T1000 (cell line): ENCODE data around the gene MYOCD.
A peak's percentile ranks its signal among the peaks of the same experiment; 100 is the strongest.

Experiments used
- DNase-seq: peaks from one replicate; lab custom pipeline; 2025; ENCODE audit warnings: mixed read lengths; lab: John Stamatoyannopoulos, UW

MYOCD gene

DNA sequence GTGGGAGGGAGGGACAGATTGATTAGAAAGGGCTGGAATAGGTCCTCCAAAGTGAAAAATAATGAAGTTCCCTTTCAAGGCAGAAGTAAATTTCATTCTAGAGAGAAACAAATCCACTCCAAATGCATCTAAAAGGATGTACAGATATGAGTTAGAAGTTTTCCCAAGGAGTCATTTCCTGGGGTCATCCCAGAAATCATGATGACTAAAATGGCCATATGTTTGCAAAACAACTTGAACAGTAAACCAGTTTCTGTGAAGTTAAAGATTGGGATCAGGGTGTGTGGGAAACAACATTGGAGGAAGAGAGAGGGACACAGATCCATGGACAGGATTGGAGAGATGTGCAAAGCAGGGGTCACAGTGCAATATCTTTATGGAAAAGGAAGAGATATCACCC lies 91.1 kb downstream of the MYOCD start:
- DNase-seq = no peak

DNA sequence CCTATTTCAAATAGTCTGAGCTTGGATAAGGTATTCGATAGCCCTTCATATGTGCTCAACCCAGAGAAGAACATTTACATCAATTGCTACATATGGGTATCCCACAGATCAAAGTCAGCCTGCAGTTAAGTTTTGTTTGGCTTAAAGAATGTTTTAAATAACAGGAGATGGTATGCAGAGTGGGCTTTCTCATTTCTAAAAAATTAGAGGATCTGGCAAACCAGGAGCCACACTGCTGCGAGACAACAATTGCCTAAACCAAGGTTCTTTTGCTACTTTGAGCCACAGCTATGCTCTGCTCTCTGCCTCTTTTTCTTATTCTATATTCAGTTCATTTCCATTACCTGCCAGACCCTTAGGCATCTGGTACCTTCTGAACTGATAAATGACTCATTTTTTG lies 93.4 kb downstream of the MYOCD start:
- no peak for DNase-seq

DNA sequence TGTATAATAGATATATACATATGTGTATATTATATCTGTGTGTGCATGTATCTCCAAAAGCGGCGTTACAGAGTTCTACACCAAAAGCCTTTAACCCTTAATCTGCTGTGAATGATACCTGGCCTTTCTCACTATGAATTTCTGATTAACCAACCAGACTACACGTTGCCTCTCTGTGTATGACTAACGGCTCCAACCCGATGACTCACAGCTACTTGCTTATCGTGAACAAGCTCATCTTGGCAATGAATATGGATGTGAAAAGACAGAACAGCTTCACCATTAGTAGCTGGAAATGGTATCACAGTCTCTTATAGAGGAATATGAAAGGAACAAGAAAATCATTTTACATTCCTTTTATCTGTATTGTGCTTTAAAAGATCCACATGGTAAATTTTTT lies 99.9 kb downstream of the MYOCD start:
- DNase-seq = peak; percentile 8

DNA sequence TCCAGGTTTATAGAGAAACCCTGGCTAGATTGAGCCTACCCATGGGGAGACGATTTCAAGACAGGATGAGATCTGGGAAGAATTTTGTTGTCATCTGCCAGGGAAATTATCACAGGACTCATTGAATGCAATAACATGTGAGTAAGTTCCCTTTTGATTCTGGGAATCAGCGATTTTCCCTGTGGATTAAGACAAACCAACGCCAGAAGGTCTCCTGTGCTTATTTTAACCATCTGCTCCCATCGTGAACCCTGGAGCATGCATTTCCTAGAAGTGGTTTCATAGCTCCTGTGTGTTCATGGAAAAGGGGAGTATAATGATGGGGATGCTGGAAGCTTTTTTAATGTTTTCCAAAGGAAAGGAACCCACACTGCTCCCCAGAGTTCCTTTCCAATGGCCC lies 102.6 kb downstream of the MYOCD start:
- no peak for DNase-seq

DNA sequence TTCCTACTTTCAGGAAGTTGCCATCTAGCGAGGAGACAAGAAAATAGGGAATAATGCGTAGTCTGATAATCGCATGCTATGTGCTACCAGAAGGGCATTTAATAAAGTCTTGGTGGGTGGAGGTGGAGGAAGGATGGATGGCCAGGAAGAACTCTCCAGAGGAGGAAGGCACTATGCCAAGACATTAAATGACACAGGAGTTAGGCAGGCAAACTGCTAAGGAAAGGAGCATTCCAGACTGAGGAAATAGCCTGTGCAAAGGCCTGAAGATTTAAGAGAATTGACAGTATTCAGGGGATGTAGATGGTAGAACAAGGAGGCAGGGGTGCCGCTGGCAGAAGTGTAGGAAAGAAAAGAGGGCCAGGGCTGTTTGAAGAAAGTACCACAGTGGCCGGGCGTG lies 104.3 kb downstream of the MYOCD start:
- no peak for DNase-seq

DNA sequence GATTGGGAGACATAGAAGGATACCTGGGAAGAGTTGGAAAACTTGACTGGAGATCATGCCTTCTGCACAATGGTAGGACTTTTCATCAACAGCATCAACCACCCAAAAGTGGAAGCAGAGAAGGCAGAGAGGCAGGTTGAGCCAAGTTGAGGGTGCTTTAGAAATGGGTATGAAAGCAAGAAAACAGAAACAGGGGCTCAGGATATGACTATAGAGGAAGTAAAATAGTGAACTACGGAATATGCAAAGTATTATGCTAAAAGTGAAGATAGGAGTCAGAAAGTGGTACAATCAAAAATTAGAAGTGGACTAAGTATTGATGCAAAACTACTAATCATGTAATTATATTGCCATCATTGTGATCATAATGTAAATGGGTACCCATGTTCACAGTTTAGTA lies 107.5 kb downstream of the MYOCD start:
- no peak for DNase-seq

DNA sequence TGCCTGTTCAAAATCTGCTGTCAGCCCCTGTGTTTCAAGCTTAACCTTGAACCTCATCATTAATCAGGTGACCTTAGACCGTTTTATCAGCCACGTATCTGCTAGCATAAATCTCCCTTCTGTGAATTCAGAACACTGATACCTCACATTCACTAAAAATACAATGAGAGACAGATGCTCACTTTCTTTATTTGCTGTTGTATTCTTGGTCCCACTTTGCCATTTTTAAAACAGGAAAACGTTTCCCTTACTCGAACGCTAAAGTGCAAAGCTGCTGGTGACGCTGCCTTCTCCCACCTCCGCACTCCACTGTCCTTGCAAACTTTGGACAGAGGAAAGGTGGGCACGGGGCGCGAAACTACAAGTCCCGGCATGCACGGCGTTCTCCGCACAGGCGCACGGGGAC lies 123.4 kb downstream of the MYOCD start:
- DNase-seq = no peak

DNA sequence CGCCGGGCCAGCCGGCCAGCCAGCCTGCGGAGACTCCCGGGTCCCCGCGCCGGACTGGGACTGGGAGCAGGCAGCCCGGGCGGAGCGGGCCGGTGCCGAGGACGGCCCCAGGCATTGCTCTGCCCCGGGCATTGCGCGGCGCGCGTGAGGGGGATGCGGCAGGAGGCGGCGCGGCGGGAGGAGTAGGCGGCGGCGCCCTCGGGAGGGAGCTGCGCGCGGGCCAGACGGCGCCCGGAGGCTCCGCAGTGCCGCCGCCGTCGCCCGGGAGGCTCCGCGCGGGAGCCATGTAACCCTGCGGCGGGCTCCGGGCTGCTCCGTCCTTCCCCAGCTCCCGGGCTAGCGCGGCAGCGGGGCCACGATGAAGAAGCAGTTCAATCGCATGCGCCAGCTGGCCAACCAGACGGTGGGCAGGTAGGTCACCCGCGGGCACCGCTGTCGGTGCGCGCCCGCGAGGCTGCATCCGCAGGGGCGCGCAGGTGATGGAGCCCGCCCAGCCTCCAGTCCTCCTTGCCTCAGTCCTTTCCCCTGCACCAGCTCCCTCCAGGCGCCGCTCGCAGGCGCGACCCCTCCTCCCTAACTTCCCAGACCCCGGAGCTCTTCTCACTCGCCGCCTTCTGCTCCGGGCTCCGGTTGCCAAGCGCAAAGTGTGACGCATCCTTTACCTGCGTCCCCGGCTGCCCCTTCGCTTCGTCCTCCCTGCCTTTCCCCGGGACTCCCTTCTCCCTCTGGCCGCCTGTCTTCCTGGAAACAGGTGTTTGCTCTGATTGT lies 124.0 kb downstream of the MYOCD start, which contains the start of gene ARHGAP44:
ARHGAP44 (plus strand) TSS at position 18 of the 768 bp plus-strand sequence; CDS start at position 359, 341 bp downstream.
- peak; percentile 66 for DNase-seq

DNA sequence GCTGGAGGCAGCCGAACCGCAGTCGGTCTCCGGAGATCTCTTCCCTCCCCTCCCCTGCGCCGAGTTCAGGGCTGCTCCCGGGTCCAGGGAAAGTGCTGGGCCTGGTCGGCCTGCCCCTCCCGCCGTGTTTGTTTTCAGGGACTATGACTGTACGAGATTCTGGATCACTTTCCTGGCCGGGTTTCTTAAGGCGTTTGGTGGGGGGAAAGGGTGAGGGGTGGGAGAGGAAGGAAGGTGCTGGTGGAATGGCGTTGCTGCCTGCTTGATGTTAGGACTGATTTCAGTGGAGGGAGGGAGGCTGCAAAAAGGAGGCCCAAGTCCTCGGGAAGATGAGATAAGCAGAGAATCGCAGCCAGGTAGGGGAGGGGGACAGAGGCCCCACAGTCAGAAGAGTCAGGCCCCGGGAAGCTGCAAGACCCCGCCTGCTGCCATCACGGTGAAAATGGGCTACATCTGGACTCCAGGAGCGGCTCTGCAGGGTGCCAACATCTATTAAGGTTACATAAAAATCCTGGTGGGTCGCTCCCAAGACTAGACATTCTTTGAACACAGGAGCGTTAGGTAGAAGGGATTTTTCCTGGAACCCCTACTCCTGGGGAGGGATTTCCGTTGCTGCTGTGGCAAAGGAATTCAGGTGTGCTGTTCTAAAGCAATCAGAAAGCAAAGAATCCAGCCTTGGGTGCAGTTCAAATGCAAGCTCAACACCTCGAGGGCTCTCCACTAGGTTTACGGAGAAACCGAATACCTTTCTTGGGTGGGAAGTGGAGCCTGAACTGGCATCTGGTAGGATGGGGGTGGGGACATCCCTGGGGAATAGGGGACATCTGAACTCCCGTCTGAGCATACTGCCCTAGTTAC lies 124.8 kb downstream of the MYOCD start:
- no peak for DNase-seq

DNA sequence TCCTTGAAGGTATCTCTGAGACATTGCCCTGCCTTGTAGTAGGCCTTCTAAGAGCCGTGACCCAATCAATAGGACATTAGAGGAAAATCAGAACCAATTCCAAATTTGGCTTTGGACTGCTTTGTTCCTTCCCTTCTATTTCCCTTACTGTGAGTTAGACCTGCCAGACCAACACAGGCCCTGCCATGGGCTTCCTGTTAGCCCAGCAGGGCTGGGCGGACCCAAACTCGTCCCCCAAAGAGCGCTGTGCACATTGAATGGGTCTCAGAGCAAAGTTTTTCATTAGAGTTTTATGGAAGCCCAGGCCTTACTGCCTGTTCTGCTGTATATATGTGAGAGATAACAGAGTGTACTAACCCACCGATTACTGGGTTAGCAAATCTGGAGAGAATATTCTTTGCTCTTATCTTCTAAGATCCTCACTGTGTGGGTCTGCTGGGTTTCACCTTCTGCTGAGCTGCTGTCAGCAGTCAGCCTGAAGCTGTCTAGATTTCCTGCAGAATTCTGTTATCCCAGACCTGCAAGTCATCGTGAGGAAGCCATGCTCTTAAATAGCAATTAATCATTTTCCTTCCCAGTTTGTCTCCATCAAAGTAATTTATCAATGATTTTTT lies 129.3 kb downstream of the MYOCD start:
- DNase-seq = no peak

DNA sequence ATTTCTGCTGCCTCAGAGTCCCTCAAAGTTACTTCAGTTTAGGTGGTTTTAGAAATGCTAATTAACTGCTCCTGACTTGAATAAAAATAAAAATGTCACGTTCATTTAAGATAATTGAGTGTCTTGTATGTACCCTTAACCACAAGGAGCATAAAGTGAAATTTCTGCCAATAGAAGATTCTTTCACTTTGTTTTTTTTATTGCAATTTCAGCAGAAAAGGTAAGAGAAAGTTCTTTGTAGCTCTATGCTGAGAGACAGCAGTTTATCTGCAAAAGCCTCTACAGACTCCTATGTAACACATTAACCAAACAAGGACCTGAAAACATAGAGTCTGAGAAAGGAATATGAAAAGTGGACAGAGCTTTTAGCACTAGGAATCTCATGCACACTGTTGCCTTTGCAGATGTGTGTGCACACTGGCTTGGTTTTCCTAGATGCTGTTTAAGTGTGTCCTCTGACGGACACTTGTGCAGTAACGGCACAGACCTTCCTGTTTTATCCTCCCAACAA lies 135.2 kb downstream of the MYOCD start:
- DNase-seq = no peak

DNA sequence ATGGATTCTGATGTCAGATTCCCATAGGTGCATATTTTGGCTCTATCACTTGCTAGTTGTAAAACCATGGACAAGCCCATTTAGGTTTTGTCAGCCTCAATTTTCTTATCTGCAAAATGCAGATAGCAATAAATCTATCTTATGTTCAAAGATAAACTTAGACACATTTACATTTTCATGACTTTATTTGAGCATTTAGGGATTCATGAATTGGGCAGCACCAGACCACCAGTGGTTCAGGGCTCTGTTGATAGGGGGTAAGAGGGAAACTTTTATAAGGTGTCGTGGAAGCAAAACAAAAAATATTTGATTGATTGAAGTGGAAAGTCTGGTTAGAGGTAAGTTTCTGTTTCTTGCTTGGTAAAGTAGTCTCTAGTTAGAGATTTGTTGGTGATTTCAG lies 140.9 kb downstream of the MYOCD start:
- no peak for DNase-seq

DNA sequence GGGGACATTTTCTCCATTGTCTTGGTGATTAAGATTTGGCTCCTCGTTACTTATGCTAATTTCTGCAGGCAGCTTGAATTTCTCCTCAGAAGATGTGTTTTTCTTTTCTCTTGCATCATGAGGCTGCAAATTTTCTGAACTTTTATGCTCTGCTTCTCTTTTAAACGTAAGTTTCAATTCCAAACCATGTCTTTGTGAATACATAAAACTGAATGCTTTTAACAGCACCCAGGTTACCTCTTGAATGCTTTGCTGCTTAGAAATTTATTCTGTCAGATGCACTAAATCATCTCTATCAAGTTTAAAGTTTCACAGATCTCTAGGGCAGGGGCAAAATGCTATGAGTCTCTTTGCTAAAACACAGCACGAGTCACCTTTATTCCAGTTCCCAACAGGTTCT lies 143.0 kb downstream of the MYOCD start:
- DNase-seq = no peak

DNA sequence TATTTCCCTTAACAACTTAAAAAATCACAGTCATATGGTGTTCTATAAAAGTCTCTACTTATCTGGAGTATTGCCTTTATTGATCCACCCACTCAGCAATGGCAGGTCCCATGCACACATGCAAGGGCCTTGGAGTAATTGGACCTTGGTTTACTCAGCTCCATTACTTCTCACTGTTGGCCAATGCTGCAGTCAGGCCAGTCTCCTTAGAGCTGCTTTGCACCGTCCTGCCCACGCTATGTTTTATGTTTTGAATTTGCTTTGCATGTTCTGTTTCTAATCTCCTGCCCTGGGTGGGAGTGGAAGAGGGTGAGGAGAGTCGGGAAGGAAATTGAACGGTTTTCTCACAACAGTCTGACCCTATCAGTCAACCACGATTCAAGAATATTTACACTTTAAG lies 147.2 kb downstream of the MYOCD start:
- no peak for DNase-seq

DNA sequence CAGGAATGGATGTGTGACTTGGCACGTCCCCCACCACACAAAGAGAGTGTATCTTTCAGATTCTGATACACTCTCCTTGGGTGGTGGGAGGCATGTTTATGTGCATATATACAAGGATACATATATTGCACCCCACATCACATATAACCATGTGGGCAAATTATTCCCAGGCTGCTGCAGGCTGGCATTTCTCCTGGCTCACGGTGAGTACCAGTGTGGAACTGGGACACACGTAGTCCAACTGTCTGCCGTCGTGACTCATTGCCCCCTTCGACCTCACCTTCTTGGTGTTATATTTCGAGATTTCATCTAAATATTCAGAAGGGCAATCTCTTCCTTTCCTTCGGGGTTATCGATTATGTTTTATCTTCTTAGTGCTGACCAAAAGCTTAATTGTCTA lies 148.0 kb downstream of the MYOCD start:
- no peak for DNase-seq

DNA sequence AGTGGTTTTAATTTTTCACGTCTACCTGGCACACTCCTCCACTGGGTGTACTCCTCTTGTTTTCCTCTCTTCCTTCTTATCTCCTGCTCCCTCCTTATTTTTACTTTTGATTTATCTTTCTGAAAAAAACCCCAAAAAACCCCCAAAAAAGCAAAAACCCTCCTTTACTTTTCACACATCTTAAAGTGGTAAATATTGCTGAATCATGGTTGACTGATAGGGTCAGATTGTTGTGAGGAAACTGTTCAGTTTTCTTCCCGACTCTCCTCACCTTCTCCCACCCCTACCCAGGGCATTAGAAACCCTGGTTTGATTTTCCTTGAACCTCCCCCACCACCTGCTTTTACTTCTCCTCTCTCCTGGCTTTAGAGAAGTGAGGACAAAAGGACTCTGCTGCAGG lies 149.0 kb downstream of the MYOCD start:
- DNase-seq = no peak

DNA sequence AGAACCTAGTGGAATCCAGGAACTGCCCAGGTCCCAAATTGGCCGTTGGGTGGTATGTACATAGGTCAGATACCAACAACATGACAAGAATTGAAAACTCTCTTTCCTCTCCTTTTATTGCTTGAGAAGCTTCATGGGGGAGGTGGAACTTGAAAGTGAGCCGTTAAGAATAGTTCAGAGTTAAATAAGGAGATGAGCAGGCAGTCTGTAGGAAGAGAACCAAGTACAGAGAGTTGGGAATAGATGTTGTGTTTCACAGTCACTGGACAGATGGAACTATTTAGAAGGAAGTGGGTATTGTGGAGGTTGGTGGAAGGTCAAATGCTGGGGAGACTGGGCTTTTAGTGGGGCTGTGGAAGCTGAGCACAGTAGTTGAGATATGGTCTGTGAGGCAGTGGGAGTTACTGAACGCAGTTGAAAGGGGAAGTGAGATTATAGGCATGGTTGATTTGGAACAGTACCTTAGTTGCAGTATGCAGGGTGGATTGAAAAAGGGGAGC lies 150.0 kb downstream of the MYOCD start:
- DNase-seq = no peak
